Suprapubic skin (tissue), 3 donors: ENCODE measurements around the gene ACBD3.

Experiments used
- EP300 ChIP-seq: sonication (generic); formaldehyde crosslinking; IDR thresholded peaks from one replicate; pipeline ENCODE4 v1.6.1; 2017; ENCODE audit warnings: antibody characterized with exemption
- POLR2A ChIP-seq, 2 donors: fragments of 450-650 bp; IDR thresholded peaks; one replicate each; pipeline ENCODE4 v1.6.1; 2017; ENCODE audit warnings: antibody characterized with exemption in 2 of 2, mild to moderate bottlenecking in 2 of 2, moderate library complexity in 2 of 2
- TF ChIP-seq, protein P1 (sequence below), 2 donors: fragments of 200-600 bp in 1 of 2; fragments of 450-650 bp in 1 of 2; sonication (generic) in 1 of 2; IDR thresholded peaks; one replicate each; pipeline ENCODE4 v1.5.1; 2016 to 2019; ENCODE audit warnings: antibody characterized with exemption in 2 of 2, mild to moderate bottlenecking in 1 of 2, moderate library complexity in 1 of 2

DNA sequence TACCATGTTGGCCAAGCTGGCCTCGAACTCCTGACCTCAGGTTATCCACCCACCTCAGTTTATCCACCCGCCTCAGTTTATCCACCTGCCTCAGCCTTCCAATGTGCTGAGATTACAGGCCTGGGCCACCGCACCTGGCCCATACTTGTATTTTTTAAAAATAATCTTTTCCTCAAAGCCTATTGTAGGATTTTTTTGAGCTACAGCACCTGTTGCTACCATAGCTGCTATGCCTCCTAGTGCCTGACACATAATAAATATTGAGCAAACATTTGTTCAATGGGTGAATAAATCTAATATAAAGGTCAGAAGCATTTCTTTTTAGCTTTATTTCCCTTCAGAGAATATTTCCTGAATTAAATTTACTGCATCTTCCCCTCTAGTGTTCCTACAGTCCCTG lies 15.7 kb upstream of the ACBD3 start:
- TF ChIP-seq EP300 (no peak), POLR2A (IDR thresholded peaks at IDR 0.05) (no peak)
- TF ChIP-seq, protein P1, sequence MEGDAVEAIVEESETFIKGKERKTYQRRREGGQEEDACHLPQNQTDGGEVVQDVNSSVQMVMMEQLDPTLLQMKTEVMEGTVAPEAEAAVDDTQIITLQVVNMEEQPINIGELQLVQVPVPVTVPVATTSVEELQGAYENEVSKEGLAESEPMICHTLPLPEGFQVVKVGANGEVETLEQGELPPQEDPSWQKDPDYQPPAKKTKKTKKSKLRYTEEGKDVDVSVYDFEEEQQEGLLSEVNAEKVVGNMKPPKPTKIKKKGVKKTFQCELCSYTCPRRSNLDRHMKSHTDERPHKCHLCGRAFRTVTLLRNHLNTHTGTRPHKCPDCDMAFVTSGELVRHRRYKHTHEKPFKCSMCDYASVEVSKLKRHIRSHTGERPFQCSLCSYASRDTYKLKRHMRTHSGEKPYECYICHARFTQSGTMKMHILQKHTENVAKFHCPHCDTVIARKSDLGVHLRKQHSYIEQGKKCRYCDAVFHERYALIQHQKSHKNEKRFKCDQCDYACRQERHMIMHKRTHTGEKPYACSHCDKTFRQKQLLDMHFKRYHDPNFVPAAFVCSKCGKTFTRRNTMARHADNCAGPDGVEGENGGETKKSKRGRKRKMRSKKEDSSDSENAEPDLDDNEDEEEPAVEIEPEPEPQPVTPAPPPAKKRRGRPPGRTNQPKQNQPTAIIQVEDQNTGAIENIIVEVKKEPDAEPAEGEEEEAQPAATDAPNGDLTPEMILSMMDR (IDR thresholded peaks at IDR 0.05), result no peak
